ENCODE results near the gene ROR1.
A peak's percentile ranks its signal among the peaks of the same experiment; 100 is the strongest.

Gene ROR1

GRCh38 chr1:64150729-64151230, 377.0 kb downstream of the ROR1 start:
- DNase-seq, result no peak

GRCh38 chr1:64155278-64155677, 381.5 kb downstream of the ROR1 start:
- no peak for DNase-seq

DNA sequence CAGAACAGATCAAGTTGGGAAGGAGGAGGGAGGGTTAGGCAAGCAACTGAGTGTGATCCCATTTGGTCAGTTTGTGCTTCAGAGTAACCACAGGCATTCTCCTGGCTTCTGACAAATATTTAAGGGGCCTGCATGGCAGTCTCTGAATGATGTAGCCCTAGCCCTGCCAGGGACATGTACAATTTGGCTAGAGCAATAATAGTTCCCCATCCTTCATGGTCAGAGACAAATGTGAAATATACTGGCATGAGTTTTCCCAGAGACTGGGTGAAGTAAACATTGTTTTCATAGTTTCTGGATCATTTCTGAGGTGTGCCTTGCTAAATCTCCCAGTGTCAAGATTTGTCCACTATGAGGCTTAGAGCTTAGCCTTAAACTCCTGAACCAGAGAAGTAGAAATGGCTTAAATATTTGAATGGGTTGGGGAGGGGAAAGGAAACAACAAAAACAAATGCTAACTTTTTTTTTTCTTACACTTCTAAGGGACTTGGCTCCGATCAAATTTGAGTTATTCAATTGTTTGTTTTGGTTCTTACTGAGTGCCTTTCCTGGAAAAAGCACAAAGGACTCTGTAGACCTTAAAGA, 387.6 kb downstream of the ROR1 start:
- peak; percentile 75 for DNase-seq

GRCh38 chr1:64162151-64162550, 388.3 kb downstream of the ROR1 start:
- no peak for DNase-seq

- DNase-seq, result no peak
These were observed 389.0 kb downstream of the ROR1 start for GRCh38 chr1:64162804-64163203.

- no peak for DNase-seq
These were observed 389.6 kb downstream of the ROR1 start for GRCh38 chr1:64163431-64163830.

DNA sequence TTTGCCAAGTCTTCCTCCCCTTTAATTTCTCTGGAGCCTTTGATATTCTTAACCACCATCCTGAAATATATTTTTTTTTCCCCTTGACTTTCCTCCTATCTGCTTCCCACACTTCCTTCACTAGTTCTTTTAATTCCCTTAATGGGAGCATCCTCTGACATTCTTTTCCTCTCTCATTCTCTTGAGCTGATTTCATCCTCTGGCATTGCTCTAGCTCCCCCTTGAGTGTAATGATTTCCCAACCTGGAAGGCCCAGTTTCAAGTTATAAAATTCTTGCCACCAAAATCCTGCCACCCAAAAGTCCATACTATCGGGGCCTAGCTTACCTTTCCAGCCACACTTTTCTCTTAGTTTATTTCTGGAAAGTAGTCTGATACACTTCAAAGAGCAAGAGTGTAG, 390.2 kb downstream of the ROR1 start:
- peak; percentile 69 for DNase-seq

GRCh38 chr1:64166629-64167028, 392.8 kb downstream of the ROR1 start:
- DNase-seq, result no peak

DNA sequence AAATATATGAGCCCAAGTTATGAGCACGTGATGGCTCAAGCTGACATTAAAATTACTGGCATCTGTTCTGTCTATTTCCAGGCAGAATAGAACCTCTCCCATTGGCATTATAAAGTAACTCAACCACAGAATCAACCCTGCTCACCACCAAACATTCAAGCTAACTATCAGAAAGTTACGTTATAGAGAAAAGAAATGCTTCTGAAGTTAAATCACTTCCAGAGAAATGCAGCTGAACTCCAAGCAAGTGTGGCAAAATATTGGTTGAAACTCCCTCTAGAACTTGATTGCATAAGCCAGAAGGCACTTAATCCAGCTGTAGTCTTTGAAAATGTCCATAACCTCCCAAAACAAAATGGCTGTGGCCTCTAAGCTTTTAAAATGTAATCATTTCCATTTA, 393.4 kb downstream of the ROR1 start:
- peak; percentile 50 for DNase-seq

GRCh38 chr1:64171246-64171645, 397.4 kb downstream of the ROR1 start:
- DNase-seq, result no peak

- DNase-seq, result peak; percentile 82
These were observed 398.0 kb downstream of the ROR1 start for GRCh38 chr1:64171797-64172281.

DNA sequence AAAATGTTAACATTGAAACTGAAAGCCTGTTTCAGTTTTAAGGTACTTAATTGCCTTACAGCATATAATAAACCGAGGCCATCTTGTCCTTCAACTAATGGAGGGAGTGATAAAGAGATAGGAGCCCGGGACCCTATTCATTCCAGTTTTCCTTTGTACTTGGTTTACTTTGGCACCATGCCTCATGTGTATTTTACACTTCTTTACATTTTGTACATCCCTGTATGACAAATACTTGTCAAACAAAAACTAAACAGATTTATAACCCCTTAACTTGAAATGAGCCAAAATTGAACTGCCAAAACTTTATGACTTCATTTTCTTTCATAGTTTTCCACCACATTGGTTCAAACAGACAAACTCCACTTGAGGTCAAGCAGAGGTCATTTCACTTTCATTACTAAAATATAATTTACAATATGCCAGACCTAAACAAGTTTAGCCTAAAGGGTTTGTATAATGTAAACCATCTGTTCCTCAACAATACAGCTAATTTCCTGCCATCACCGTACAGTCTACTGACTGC, 398.7 kb downstream of the ROR1 start:
- peak; percentile 44 for DNase-seq

GRCh38 chr1:64173336-64173940, 399.6 kb downstream of the ROR1 start:
- no peak for DNase-seq

GRCh38 chr1:64175639-64176038, 401.8 kb downstream of the ROR1 start:
- DNase-seq, result no peak

- DNase-seq, result no peak
These were observed 402.8 kb downstream of the ROR1 start for GRCh38 chr1:64176659-64177058.

DNA sequence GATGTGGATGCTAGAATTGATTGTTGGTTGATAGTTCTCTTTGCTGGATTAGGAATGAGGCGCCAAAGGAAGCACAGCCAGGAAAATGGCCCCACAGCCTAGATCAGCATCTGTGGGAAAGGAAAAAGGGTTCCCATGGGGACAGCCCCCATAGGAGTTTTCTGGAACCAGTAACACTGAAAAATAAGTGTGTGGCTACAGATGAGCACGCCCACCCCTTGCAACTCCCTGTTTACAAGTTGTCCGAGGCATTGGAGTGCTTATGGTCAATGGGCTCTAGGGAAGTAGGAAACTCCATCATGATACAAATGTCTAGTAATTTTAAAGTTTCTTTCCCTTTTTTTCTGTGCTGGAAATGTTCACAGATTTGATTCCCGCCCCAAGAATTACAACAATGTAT, 405.8 kb downstream of the ROR1 start:
- no peak for DNase-seq

GRCh38 chr1:64182207-64182606, 408.4 kb downstream of the ROR1 start:
- no peak for DNase-seq

DNA sequence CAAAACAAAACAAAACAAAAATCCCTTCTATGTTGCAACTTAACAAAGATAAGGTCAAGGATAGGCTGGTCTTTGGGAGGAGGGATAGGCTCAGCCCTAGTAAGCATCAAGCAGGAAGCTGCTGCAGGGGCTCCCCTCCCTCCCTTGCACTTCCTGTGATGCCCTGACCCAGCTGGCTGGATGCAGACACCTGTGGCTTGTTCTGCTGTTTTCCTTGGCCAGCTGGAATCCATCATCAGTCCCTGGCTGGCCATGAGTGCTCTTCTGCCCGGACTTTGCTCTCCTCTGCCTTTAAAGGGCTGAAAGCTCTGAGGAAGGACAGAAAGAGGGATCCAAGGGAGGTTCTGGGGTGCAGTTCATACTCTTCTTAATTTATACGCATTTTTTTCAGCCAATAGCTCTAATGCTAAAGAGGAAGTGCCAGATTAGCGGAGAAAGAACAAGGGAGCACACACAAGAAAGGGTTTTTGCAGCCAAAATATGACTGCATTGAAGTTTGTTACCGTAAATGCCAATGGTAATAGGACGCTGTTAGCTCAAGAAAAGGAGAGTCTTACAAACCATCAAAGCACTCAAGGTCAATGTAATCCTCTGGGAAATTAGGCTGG, 409.7 kb downstream of the ROR1 start:
- no peak for DNase-seq

DNA sequence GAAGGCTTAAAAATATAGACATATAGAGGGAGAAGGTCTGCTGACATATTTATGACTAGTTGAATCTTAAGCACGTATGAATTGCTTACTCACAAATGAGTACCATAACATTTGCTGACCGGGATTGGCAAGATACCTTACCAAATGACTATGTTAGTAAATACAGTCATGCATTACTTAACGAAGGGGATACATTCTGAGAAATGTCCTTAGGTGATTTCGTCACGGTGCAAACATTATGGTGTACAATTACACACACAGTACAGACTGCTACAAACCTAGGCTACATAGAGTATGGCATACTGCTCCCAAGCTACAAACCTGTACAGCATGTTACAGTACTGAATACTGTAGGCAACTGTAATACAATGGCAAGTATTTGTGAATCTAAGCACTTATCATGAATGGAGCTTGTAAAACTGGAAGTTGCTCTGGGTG, 410.2 kb downstream of the ROR1 start:
- no peak for DNase-seq

- DNase-seq, result no peak
These were observed 412.5 kb downstream of the ROR1 start for GRCh38 chr1:64186138-64186897.

GRCh38 chr1:64186898-64187280, 413.1 kb downstream of the ROR1 start:
- DNase-seq, result no peak

DNA sequence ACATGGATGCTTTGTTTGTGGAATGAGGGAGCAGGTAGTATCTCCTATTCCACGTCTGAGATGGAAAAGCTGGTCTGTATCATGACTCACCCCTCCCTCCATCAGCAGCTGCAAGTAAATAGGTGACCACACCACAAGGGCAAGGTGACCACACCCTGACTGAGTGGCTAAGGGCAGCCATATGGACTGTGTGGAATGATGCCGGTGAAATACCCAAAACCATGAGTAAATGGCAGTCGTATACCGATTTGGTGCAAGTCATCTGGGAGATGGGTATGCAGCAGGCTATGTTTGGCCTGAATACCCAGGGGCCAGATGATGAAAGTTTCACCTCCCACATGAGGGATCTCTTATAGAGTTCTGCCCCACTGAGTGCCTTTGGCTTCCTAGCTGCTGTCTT, 413.8 kb downstream of the ROR1 start:
- DNase-seq, result no peak

GRCh38 chr1:64192290-64192689, 418.5 kb downstream of the ROR1 start:
- no peak for DNase-seq
